Tongue (tissue), 2 donors: Measurements from ENCODE around the gene PLEKHH1. TPM values are rescaled to one million over a fixed set of nuclear protein-coding genes. Genes with fewer than 3 reads are reported as not detected.
A peak's percentile ranks its signal among the peaks of the same experiment; 100 is the strongest.
"Not testable (repeated sequence)": the region's sequence is repeated elsewhere in the genome, so short reads cannot be mapped to it uniquely, and the experiment has no call there.

Experiments
- DNase-seq: peaks from one replicate; pipeline ENCODE4 v3.0.0-alpha.2; 2015
- total RNA-seq: library from RNA; depleted of rRNA; stranded (reverse); fragments of >200 nt; gene quantifications from one replicate; pipeline ENCODE4 v1.2.3, GENCODE V29; 2014

The PLEKHH1 gene
- total RNA-seq, 1 donor from 2014 or later, result 4.3 TPM

GRCh38 chr14:67533754-67534085, 630 bp downstream of the PLEKHH1 start:
- no peak for DNase-seq

- DNase-seq, result no peak
These were observed 3.0 kb downstream of the PLEKHH1 start for GRCh38 chr14:67536087-67536486.

GRCh38 chr14:67537736-67538135, 4.6 kb downstream of the PLEKHH1 start:
- no peak for DNase-seq

- DNase-seq, result peak; percentile 13
These were observed 5.4 kb downstream of the PLEKHH1 start for GRCh38 chr14:67538501-67538900.

GRCh38 chr14:67539116-67539515, 6.0 kb downstream of the PLEKHH1 start:
- DNase-seq, result no peak

GRCh38 chr14:67541448-67542387, 8.6 kb downstream of the PLEKHH1 start:
- no peak for DNase-seq

- not testable (repeated sequence) for DNase-seq
These were observed 9.5 kb downstream of the PLEKHH1 start for GRCh38 chr14:67542620-67543019.

GRCh38 chr14:67544590-67544989, 11.5 kb downstream of the PLEKHH1 start:
- no peak for DNase-seq

GRCh38 chr14:67547224-67547780, 14.2 kb downstream of the PLEKHH1 start:
- no peak for DNase-seq

GRCh38 chr14:67549734-67550133, 16.6 kb downstream of the PLEKHH1 start:
- no peak for DNase-seq

GRCh38 chr14:67551123-67551522, 18.0 kb downstream of the PLEKHH1 start:
- DNase-seq, result no peak

GRCh38 chr14:67551940-67552339, 18.9 kb downstream of the PLEKHH1 start:
- peak; percentile 64 for DNase-seq

- DNase-seq, result no peak
These were observed 20.5 kb downstream of the PLEKHH1 start for GRCh38 chr14:67553547-67553946.

- no peak for DNase-seq
These were observed 21.3 kb downstream of the PLEKHH1 start for GRCh38 chr14:67554341-67554740.

- no peak for DNase-seq
These were observed 22.5 kb downstream of the PLEKHH1 start for GRCh38 chr14:67555518-67556090.

GRCh38 chr14:67556671-67557070, 23.6 kb downstream of the PLEKHH1 start:
- no peak for DNase-seq

GRCh38 chr14:67557118-67557517, 24.0 kb downstream of the PLEKHH1 start:
- no peak for DNase-seq

- DNase-seq, result no peak
These were observed 24.6 kb downstream of the PLEKHH1 start for GRCh38 chr14:67557656-67558055.

- no peak for DNase-seq
These were observed 26.5 kb downstream of the PLEKHH1 start for GRCh38 chr14:67559639-67560038.

GRCh38 chr14:67562025-67562775, 29.1 kb downstream of the PLEKHH1 start:
- no peak for DNase-seq

- no peak for DNase-seq
These were observed 29.7 kb downstream of the PLEKHH1 start for GRCh38 chr14:67562776-67563150.

- no peak for DNase-seq
These were observed 31.1 kb downstream of the PLEKHH1 start for GRCh38 chr14:67564236-67564635.

- peak; percentile 44 for DNase-seq
These were observed 33.8 kb downstream of the PLEKHH1 start for GRCh38 chr14:67566908-67567307.
